Effector CD8-positive, alpha-beta T cell (primary cell): ENCODE results near the gene KY.

Experiments used
- DNase-seq: peaks from one replicate; lab custom pipeline; 2025; lab: John Stamatoyannopoulos, UW

The KY gene

GRCh38 chr3:134619884-134620445 is 30.9 kb downstream of the KY start:
- no peak for DNase-seq

GRCh38 chr3:134619301-134619615 is 31.6 kb downstream of the KY start:
- DNase-seq = no peak

GRCh38 chr3:134618478-134619300 is 32.1 kb downstream of the KY start:
- DNase-seq = no peak

- DNase-seq = no peak
Measured at GRCh38 chr3:134617608-134618477, 33.0 kb downstream of the KY start.

GRCh38 chr3:134615743-134616142 is 35.1 kb downstream of the KY start:
- DNase-seq = no peak

- no peak for DNase-seq
Measured at GRCh38 chr3:134614955-134615354, 35.9 kb downstream of the KY start.

GRCh38 chr3:134613006-134613520 is 37.8 kb downstream of the KY start:
- no peak for DNase-seq

- DNase-seq = no peak
Measured at GRCh38 chr3:134611516-134611915, 39.3 kb downstream of the KY start.

- DNase-seq = no peak
Measured at GRCh38 chr3:134610432-134611385, 40.1 kb downstream of the KY start.

- no peak for DNase-seq
Measured at GRCh38 chr3:134609821-134610431, 40.9 kb downstream of the KY start.

- DNase-seq = no peak
Measured at GRCh38 chr3:134608771-134609435, 41.9 kb downstream of the KY start.

- DNase-seq = no peak
Measured at GRCh38 chr3:134608023-134608770, 42.6 kb downstream of the KY start.

GRCh38 chr3:134607054-134608022 is 43.5 kb downstream of the KY start:
- DNase-seq = no peak

GRCh38 chr3:134606033-134607025 is 44.5 kb downstream of the KY start:
- DNase-seq = no peak

GRCh38 chr3:134605556-134605955 is 45.3 kb downstream of the KY start:
- no peak for DNase-seq

GRCh38 chr3:134603956-134604355 is 46.9 kb downstream of the KY start:
- DNase-seq = no peak

- no peak for DNase-seq
Measured at GRCh38 chr3:134603480-134603879, 47.3 kb downstream of the KY start.
